Measurements from ENCODE around the gene LRRC47. TPM values are rescaled to one million over a fixed set of nuclear protein-coding genes. Genes with fewer than 3 reads are reported as not detected.

The LRRC47 gene
- total and polyA plus RNA-seq, 2 of the 8 experiments (the other 6 are each of a cell fraction or from before 2014, with no cell fraction given), result 38.3 to 82.4 TPM

DNA sequence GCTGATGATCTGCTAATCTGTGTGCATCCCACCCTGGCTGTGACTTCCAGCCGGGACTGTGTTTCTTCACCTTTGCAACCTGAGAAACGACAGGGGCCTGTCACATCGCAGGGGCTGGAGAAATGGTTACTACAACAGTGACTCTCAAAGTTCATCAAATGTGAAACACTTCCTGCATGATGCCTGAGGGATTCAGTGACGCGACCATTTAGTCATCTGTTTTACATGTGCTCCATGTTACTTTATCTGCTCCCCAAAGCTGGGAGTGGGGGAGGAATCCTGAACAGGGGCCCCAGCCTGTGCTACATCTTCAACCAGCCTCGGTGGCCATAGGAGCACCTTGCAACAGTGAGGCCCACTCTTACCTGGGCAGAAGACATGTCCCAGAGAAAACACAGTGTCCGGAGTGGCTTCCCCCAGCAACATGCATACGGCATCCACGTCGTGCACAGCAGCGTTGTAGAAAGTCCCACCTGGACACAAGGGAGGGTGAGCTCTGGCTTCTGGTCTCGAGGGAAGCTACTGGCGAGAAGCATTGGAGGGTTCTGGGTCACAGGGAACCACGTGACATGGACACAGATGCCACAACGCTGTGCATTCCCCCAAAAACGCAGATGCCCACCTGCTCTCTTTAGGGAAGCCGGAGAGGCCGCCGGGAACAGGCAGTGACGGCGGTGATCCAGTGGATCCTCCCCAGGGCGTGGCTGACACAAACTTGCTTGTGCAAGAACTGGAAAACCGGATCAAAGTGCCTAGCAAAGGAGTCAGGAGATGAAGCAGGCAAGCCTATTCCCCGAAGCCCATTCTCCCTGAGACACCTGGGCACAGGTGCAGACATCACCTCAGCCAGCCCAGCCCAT is 53.6 kb downstream of the LRRC47 start:
- Histone ChIP-seq H2AFZ (ENCODE audit: low read length) (no peak overlapping the region), H3K56ac (replicated peaks; ENCODE audit: insufficient read length, low read depth, low read length) (no peak overlapping the region), H3K9ac (replicated peaks in 1 of 4; ENCODE audit: extremely low read depth in 1 of 4, low read depth in 3 of 4, low read length in 3 of 4) (no peak overlapping the region; a peak in 1 of 7 replicates), H2BK5ac (ENCODE audit: low read depth, low read length) (no peak overlapping the region), H3K36me3 (ENCODE audit: control insufficient read depth in 2 of 4, insufficient read depth in 4 of 4, low read length in 3 of 4) (peaks cover 15 to 56% (median 42%) of the 10 kb centered on the region in 4 experiments), H4K91ac (replicated peaks; ENCODE audit: insufficient read length, low read length) (no peak overlapping the region), H3K27ac (ENCODE audit: low read depth, low read length) (no peak overlapping the region), H3K18ac (ENCODE audit: extremely low read depth, low read length) (no peak overlapping the region), H3K79me1 (ENCODE audit: low read depth, low read length) (peaks cover 23% of the 10 kb centered on the region), H3K27me3 (replicated peaks in 1 of 4; ENCODE audit: control insufficient read depth in 3 of 4, extremely low read depth in 1 of 4, insufficient read depth in 3 of 4, low read length in 3 of 4) (no peaks in the 10 kb centered on the region), H4K8ac (ENCODE audit: extremely low read depth, insufficient read depth, low read length) (no peak overlapping the region), H3K14ac (ENCODE audit: insufficient read length) (no peak overlapping the region), H3K4ac (replicated peaks; ENCODE audit: insufficient read length, low read depth, low read length) (no peak overlapping the region), H2BK20ac (ENCODE audit: low read length) (no peak overlapping the region), H3K79me2 (ENCODE audit: control insufficient read depth in 1 of 2, insufficient read depth in 2 of 2, low read length in 2 of 2) (peaks cover 0 to 31% of the 10 kb centered on the region in 2 experiments; a peak in 3 of 4 replicates), H3K23me2 (ENCODE audit: low read depth, low read length) (peaks cover 14% of the 10 kb centered on the region), H2BK120ac (replicated peaks; ENCODE audit: low read depth, low read length) (no peak overlapping the region), H4K5ac (ENCODE audit: insufficient read length, low read depth, low read length) (no peak overlapping the region), H4K20me1 (replicated peaks in 1 of 2; ENCODE audit: control insufficient read depth in 1 of 2, insufficient read depth in 2 of 2, low read length in 2 of 2) (peaks cover 8 to 45% of the 10 kb centered on the region in 2 experiments), H3K23ac (ENCODE audit: insufficient read length) (no peak overlapping the region), H3K4me1 (replicated peaks in 1 of 4; ENCODE audit: control insufficient read depth in 3 of 4, insufficient read depth in 4 of 4, low read length in 3 of 4) (peaks cover 0 to 16% (median 13%) of the 10 kb centered on the region in 4 experiments; a peak in 6 of 7 replicates), H2BK15ac (ENCODE audit: low read length) (no peak overlapping the region), H2BK12ac (ENCODE audit: low read depth, low read length) (no peak overlapping the region), H2AK5ac (ENCODE audit: low read depth, low read length) (no peak overlapping the region), H3K4me3 (ENCODE audit: extremely low read depth in 1 of 4, insufficient read depth in 2 of 4, low read depth in 3 of 4, low read length in 4 of 4) (no peak overlapping the region), H3K4me2 (ENCODE audit: insufficient read depth in 1 of 2, low read depth in 2 of 2, low read length in 2 of 2) (no peak overlapping the region), H3K9me3 (ENCODE audit: insufficient read depth in 2 of 2, low read depth in 1 of 2, low read length in 1 of 2) (no peaks in the 10 kb centered on the region)
- TF ChIP-seq TAF1 (IDR thresholded peaks at IDR 0.05; ENCODE audit: low read depth, low read length) (no peak), TAF7 (optimal IDR thresholded peaks at IDR 0.05; ENCODE audit: borderline replicate concordance, low read depth, low read length) (no peak), HDAC6 (IDR thresholded peaks at IDR 0.05; ENCODE audit: low read depth, low read length) (no peak), PHF8 (conservative IDR thresholded peaks at IDR 0.05; ENCODE audit: low read depth, low read length) (no peak), KDM4A (IDR thresholded peaks at IDR 0.05; ENCODE audit: low read depth, low read length, severe bottlenecking) (no peak), CEBPB (IDR thresholded peaks at IDR 0.05; ENCODE audit: low read depth, low read length) (no peak), CREB1 (IDR thresholded peaks at IDR 0.05) (no peak), POLR2AphosphoS5 (IDR thresholded peaks at IDR 0.05; ENCODE audit: low read depth, low read length) (no peak)
- TF ChIP-seq, protein P1, sequence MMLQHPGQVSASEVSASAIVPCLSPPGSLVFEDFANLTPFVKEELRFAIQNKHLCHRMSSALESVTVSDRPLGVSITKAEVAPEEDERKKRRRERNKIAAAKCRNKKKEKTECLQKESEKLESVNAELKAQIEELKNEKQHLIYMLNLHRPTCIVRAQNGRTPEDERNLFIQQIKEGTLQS (IDR thresholded peaks at IDR 0.05; ENCODE audit: insufficient read depth, low read depth, low read length), result no peak
- DNase-seq (ENCODE audit: low read depth in 1 of 2, low spot score in 2 of 2), result no peak
- CTCF ChIA-PET (ENCODE audit: partially characterized antibody), result interaction anchor here (0.8 to 3.1 kb wide), 3 partner anchors 18 to 290 kb away, joined by 3 to 8 read pairs (median 6); no protein-coding TSS in a partner anchor
- FAIRE-seq, result no peak
- POLR2A ChIA-PET (ENCODE audit: partially characterized antibody), result interaction anchor here (0.6 kb wide), 1 partner anchor 257 kb away, joined by 4 read pairs; no protein-coding TSS in a partner anchor
- WGBS, 2 experiments (ENCODE audit: extremely low coverage in 1 of 2, insufficient coverage in 1 of 2, insufficient read length in 1 of 2, insufficient replicate concordance in 2 of 2, low coverage in 1 of 2, low lambda C conversion rate in 2 of 2, missing lambda C conversion rate in 1 of 2), result 90% methylated on average over 24 of the region's 24 CpGs; no CpG with 5 or more reads in 1 of the 2 experiments

Measured in H1 (cell line).